Left renal cortex interstitium (tissue), 4 donors: ENCODE data around the gene CD3G. TPM values are rescaled to one million over a fixed set of nuclear protein-coding genes. Genes with fewer than 3 reads are reported as not detected.
"Not testable (repeated sequence)": the region's sequence is repeated elsewhere in the genome, so short reads cannot be mapped to it uniquely, and the experiment has no call there.

Source experiments
- DNase-seq, 4 donors: peaks; one replicate each; pipeline ENCODE4 v3.0.0-alpha.2; 2013; ENCODE audit warnings: low read depth in 4 of 4, low spot score in 2 of 4, missing footprints in 1 of 4
- polyA plus RNA-seq, 4 donors: library from polyadenylated mRNA; unstranded; fragments of 120-200 nt; gene quantifications; one replicate each; pipeline ENCODE4 v1.2.1, GENCODE V29; 2013; ENCODE audit not compliant: insufficient read length in 4 of 4

Gene CD3G
- polyA plus RNA-seq, 4 donors: 0.18 to 0.24 (median 0.21) TPM

GRCh38 chr11:118373263-118373662 lies 29.1 kb downstream of the CD3G start:
- no peak for DNase-seq

GRCh38 chr11:118373871-118374270 lies 29.7 kb downstream of the CD3G start:
- DNase-seq: no peak

- DNase-seq: no peak
These were observed 30.6 kb downstream of the CD3G start for GRCh38 chr11:118374729-118375128.

- DNase-seq: no peak
These were observed 31.8 kb downstream of the CD3G start for GRCh38 chr11:118375978-118376377.

- no peak for DNase-seq
These were observed 35.4 kb downstream of the CD3G start for GRCh38 chr11:118379497-118379896.

- no peak for DNase-seq
These were observed 36.4 kb downstream of the CD3G start for GRCh38 chr11:118380571-118380970.

GRCh38 chr11:118382954-118383353 lies 38.8 kb downstream of the CD3G start:
- no peak for DNase-seq

GRCh38 chr11:118383657-118384056 lies 39.5 kb downstream of the CD3G start:
- no peak for DNase-seq

- DNase-seq: no peak
These were observed 52.0 kb downstream of the CD3G start for GRCh38 chr11:118396097-118396501.

GRCh38 chr11:118397448-118397847 lies 53.3 kb downstream of the CD3G start:
- DNase-seq: no peak

GRCh38 chr11:118398791-118399559 lies 54.8 kb downstream of the CD3G start:
- no peak for DNase-seq

GRCh38 chr11:118401151-118401879 lies 57.2 kb downstream of the CD3G start, which contains the start of gene ATP5MG:
Gene ATP5MG (plus strand): TSS chr11:118401606. CDS start chr11:118401666, 60 bp downstream.
- peak; percentile 84 to 94 (median 89) for DNase-seq

- no peak for DNase-seq
These were observed 57.9 kb downstream of the CD3G start for GRCh38 chr11:118401880-118402590.

- not testable (repeated sequence) for DNase-seq
These were observed 58.5 kb downstream of the CD3G start for GRCh38 chr11:118402594-118402993.

Other genes starting within 250 kb of the CD3G start
- gene SCN4B, start 191.5 kb upstream of the CD3G start, polyA plus RNA-seq: 1 to 10 TPM; 1.0 to 1.9 (median 1.5) TPM
- gene SCN2B, start 167.7 kb upstream of the CD3G start, polyA plus RNA-seq: 1 to 10 TPM; 3.9 to 5.7 (median 4.7) TPM
- gene JAML, start 119.3 kb upstream of the CD3G start, polyA plus RNA-seq: 1 to 10 TPM; 2.2 to 3.2 (median 2.7) TPM
- gene MPZL3, start 92.0 kb upstream of the CD3G start, polyA plus RNA-seq: 1 to 10 TPM; 4.2 to 6.9 (median 5.2) TPM
- 10 to 100 TPM; 18.4 to 28.5 (median 21.8) TPM for gene MPZL2, start 80.0 kb upstream of the CD3G start, polyA plus RNA-seq
- under 1 TPM; 0.28 to 0.51 (median 0.38) TPM for gene CD3E, start 39.6 kb upstream of the CD3G start, polyA plus RNA-seq
- under 1 TPM in 2 of 4 donors, not detected in 2; 0.22 to 0.38 TPM for gene CD3D, start 1.6 kb upstream of the CD3G start, polyA plus RNA-seq
- gene UBE4A, start 15.3 kb downstream of the CD3G start, polyA plus RNA-seq: 10 to 100 TPM; 30.2 to 50.1 (median 39.8) TPM
- gene ATP5MG, start 57.3 kb downstream of the CD3G start, polyA plus RNA-seq: 100 to 1,000 TPM; 381 to 539 (median 454) TPM
- 10 to 100 TPM; 31.8 to 54.5 (median 44.2) TPM for gene KMT2A, start 92.1 kb downstream of the CD3G start, polyA plus RNA-seq
- 1 to 10 TPM; 1.2 to 3.2 (median 1.8) TPM for gene TTC36, start 183.1 kb downstream of the CD3G start, polyA plus RNA-seq
- 10 to 100 TPM; 24.5 to 34.1 (median 30.4) TPM for gene TMEM25, start 186.8 kb downstream of the CD3G start, polyA plus RNA-seq
- 10 to 100 TPM; 41.7 to 48.0 (median 45.8) TPM for gene IFT46, start 221.6 kb downstream of the CD3G start, polyA plus RNA-seq
- 100 to 1,000 TPM; 154 to 193 (median 169) TPM for gene ARCN1, start 228.1 kb downstream of the CD3G start, polyA plus RNA-seq